GM12891 (cell line): ENCODE data around the gene AGAP2.

ENCODE experiments used
- PAX5 ChIP-seq: IDR thresholded peaks from 2 replicates; pipeline ENCODE4 v1.6.1; 2011; ENCODE audit warnings: low read length, moderate library complexity, mild to moderate bottlenecking; ENCODE audit not compliant: insufficient read depth, severe bottlenecking
- POLR2A ChIP-seq: IDR thresholded peaks from 2 replicates; pipeline ENCODE4 v1.6.1; 2011; ENCODE audit warnings: low read depth, low read length, control low read depth
- POLR2AphosphoS5 ChIP-seq: IDR thresholded peaks from 2 replicates; pipeline ENCODE4 v1.6.1; 2011; ENCODE audit warnings: low read depth, low read length, control low read depth
- POU2F2 ChIP-seq: IDR thresholded peaks from 2 replicates; pipeline ENCODE4 v1.6.1; 2011; ENCODE audit warnings: low read depth, mild to moderate bottlenecking, control low read depth, low read length, moderate library complexity
- TAF1 ChIP-seq: IDR thresholded peaks from 2 replicates; pipeline ENCODE4 v1.6.1; 2011; ENCODE audit warnings: low read depth, low read length, control low read depth

DNA sequence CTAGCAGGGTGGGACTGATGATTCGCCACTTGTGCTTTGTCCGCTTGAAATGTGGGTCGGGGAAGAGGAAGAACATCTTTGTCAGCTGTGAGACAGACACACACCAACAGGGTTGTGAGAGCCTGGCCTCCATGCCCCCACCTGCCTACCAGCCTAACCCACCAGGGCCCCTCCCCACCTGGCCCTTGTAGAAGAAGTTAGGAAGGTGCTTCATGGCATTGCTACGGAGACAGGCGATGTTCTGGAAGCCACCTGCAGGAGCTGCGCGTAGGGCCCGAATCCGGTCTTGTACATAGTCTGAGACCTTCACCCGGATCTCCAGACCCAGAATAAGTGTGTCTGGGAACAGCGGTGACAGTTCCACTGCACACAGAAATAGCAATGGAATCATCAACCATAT is 31.1 kb upstream of the AGAP2 start:
- TF ChIP-seq POLR2A (no peak; the same call in 1 of the 2 replicates), POLR2AphosphoS5 (no peak), POU2F2 (no peak), TAF1 (no peak), PAX5 (no peak)
